GM12801 (cell line): ENCODE data around the gene EHMT1.

Experiments
- CTCF ChIP-seq: IDR thresholded peaks from one replicate; pipeline ENCODE4 v1.5.1; 2011; ENCODE audit warnings: control low read depth; ENCODE audit not compliant: insufficient read length; ENCODE audit errors: extremely low read depth

EHMT1 gene

DNA sequence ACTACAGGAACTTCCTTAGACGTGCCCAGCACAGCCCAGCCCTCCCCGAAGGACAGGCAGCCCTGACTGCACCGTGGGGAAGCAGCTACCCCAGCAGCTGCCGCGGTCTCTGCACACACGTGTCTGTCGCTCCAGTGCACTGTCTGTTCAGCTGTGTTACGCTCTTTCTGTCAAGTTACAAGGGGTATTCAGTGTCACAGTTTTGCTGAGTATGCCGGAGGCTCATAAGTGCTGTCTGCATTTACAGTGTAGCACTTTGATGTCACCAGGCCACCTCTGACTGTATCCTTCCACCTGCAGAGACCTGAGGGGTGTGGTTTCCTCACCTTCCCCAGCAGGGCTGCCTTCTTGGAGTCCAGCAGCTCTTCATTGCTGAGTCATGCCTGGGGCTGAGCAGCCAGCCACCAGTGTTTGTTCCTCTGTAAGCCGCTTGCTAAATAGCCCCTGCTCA lies 126.8 kb downstream of the EHMT1 start:
- TF ChIP-seq CTCF, result no peak

DNA sequence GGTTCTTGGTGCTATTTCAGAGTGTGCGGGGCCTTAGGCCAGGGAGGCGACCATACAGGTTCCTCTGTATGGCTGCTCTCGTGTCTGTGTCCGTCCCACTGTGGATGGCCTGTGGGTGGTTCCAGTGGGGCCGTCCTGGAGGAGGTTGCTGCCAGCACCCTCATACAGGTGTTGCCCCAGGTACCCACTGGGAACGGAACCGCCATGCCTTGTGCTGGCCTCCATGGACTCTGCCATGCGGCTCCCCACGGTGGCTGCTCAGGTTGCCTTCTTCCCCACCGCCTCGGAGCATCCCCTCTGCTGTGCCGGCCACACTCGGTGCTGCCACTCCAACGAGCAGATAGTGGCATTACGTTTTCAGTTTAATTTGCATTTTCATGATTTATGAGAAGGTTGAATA lies 129.5 kb downstream of the EHMT1 start:
- TF ChIP-seq CTCF, result no peak

- TF ChIP-seq CTCF, result no peak
Observed at GRCh38 chr9:137748741-137749140, 129.9 kb downstream of the EHMT1 start.

- no peak for TF ChIP-seq CTCF
Observed at GRCh38 chr9:137749511-137749910, 130.7 kb downstream of the EHMT1 start.

GRCh38 chr9:137750007-137750406 lies 131.2 kb downstream of the EHMT1 start:
- no peak for TF ChIP-seq CTCF

- no peak for TF ChIP-seq CTCF
Observed at GRCh38 chr9:137750566-137750965, 131.8 kb downstream of the EHMT1 start.

DNA sequence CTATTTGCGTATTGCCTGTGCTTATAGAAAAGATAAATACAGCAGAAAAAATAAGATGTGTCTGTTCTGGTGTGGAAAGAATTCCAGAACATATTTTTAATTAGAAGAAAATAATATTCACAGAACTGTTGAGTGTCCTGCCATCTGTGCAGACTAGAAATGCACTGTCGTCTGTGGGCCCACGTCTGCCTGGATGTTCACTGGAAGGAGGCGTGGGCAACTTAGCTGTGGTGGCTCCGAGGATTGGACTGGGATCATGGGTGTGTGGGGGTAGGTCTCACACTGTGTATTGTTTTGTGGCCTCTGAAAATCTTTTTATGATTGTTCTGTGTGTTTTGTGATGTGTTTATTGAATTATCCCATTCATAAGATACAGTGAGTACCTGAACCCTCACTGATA lies 132.8 kb downstream of the EHMT1 start:
- TF ChIP-seq CTCF, result no peak

GRCh38 chr9:137752426-137752825 lies 133.6 kb downstream of the EHMT1 start:
- no peak for TF ChIP-seq CTCF
